HT1080 (cell line): ENCODE results near the gene EXTL1. TPM values are rescaled to one million over a fixed set of nuclear protein-coding genes. Genes with fewer than 3 reads are reported as not detected.

Source experiments
- DNase-seq: peaks from one replicate; pipeline ENCODE4 v3.0.0-alpha.2; 2015; ENCODE audit warnings: low read depth
- total RNA-seq: library from RNA; depleted of rRNA; stranded (reverse); fragments of >200 nt; shearing (Covaris generic); gene quantifications from 2 replicates; pipeline ENCODE4 v1.2.3, GENCODE V29; 2014

The EXTL1 gene
- total RNA-seq, 1 experiment from 2014 or later, result not detected

GRCh38 chr1:26022404-26022779, 817 bp downstream of the EXTL1 start:
- DNase-seq, result no peak

DNA sequence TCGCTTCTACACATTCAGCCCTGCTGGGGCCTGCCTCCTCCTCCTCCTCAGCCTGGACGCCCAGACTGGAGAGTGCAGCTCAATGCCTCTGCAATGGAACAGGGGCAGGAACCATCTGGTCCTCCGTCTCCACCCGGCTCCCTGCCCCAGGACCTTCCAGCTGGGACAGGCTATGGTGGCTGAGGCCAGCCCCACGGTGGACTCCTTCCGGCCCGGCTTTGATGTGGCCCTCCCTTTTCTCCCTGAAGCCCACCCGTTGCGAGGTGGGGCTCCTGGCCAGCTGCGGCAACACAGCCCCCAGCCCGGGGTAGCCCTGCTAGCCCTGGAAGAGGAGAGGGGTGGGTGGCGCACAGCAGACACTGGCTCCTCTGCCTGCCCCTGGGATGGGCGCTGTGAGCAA, 1.4 kb downstream of the EXTL1 start:
- no peak for DNase-seq

DNA sequence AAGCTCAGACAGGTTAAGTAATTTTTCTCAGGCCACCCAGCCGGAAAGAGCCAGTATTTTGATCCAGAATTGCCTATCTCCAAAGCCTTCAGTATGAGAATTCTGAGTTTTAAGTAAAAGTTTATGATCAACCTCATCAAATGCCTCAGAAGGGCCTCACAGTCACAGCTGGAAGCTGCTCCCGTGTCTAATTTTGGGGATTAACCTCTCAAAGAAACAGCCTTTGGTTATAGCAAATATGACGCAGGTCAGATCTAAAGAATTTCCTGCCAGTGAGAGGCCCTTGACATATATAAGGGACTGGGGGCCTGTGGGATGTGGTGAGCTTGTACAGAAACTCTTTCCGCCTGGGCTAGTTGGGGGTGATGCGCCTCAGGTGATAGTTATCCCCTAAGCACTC, 2.3 kb downstream of the EXTL1 start:
- DNase-seq, result no peak

DNA sequence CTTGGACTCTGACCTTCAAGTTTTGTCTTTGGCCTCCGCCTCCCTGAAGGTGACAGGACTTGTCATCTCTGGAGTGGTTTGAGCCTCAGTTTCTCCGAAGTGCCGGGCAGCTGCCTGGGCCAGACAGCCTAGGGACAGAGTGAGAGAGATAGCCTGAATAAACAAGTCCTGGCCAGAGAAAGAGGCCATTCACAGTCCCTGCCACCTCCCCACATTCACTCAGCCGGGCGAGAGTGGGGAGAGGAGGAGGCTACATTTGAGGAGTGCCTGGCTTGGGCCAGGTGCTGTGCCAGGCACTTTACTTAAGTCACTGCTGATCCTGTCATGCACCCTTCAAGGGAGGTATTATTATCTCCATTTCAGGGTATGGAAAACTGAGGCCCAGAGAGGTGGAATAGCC, 3.5 kb downstream of the EXTL1 start:
- DNase-seq, result no peak

DNA sequence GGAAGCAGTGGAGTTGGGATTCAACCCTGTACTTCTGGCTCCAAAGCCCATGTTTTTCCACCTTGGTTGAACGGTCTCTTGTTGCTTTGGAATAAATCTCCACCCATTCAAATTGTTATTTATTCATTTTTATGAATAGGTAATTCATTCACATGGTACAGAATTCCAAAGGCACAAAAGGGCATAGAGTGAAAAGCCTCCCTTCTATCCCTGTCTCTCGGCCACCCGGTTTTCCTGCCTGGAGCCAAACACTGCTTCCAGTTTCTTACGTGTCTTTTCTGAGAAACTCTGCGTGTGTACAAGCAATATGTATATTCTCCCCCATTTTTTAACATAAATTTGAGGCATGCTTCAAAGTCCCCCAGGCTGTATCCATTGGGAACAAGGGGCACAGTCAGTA, 3.9 kb downstream of the EXTL1 start:
- DNase-seq, result no peak

- DNase-seq, result no peak
Measured at GRCh38 chr1:26027716-26028489, 6.3 kb downstream of the EXTL1 start.

GRCh38 chr1:26028490-26028980, 7.0 kb downstream of the EXTL1 start:
- DNase-seq, result peak; percentile 28

GRCh38 chr1:26029054-26029863, 7.7 kb downstream of the EXTL1 start:
- DNase-seq, result no peak

- DNase-seq, result no peak
Measured at GRCh38 chr1:26029864-26030481, 8.4 kb downstream of the EXTL1 start.

DNA sequence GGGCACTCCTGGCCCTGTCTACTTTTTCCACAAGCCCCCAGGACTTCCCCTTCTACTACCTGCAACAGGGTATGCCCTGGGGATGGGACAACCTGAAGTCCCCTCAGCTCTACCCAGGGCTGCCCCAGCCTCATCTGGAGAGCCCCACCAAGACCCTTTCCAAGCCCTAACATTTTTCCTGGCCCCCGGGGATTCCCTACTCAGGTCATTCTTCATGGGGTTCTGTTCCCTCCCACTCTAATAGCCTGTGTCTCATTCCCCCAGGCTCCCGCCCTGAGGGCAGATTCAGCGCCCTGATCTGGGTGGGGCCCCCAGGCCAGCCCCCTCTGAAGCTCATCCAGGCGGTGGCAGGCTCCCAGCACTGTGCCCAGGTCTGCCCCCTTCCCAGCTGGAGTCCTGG, 9.6 kb downstream of the EXTL1 start:
- no peak for DNase-seq

- no peak for DNase-seq
Measured at GRCh38 chr1:26031611-26032220, 10.1 kb downstream of the EXTL1 start.

DNA sequence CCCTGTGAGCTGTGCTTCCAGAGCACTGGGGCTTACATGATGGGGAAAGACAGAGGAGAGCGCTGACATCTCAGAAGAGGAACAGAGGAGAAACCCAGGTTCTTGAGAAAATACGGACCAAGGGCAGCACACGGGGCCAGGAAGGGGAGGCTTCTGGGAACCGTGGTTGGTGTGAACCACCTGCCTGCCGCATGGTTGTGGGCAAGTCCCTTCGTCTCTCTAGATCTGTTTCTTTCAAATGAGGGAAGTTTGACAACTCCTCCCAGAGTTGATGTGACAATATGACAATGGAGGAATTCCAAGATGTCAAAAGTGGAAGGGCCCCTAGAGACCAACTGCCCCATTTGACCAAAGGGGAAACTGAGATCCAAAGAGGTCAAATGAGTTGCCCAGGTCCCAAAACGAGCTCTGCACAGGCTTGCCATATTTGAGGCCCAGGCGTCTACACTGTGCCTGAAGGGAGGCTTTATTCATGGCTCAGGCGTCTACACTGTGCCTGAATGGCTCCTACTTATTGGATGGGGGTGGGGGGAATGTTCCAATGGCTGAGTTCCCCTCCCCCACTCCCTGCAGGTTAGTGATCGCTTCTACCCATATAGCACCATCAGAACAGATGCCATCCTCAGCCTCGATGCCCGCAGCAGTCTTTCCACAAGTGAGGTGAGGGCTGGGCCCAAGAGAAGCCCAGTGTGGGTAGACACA, 11.2 kb downstream of the EXTL1 start:
- no peak for DNase-seq

- DNase-seq, result no peak
Measured at GRCh38 chr1:26034504-26035202, 13.1 kb downstream of the EXTL1 start.

DNA sequence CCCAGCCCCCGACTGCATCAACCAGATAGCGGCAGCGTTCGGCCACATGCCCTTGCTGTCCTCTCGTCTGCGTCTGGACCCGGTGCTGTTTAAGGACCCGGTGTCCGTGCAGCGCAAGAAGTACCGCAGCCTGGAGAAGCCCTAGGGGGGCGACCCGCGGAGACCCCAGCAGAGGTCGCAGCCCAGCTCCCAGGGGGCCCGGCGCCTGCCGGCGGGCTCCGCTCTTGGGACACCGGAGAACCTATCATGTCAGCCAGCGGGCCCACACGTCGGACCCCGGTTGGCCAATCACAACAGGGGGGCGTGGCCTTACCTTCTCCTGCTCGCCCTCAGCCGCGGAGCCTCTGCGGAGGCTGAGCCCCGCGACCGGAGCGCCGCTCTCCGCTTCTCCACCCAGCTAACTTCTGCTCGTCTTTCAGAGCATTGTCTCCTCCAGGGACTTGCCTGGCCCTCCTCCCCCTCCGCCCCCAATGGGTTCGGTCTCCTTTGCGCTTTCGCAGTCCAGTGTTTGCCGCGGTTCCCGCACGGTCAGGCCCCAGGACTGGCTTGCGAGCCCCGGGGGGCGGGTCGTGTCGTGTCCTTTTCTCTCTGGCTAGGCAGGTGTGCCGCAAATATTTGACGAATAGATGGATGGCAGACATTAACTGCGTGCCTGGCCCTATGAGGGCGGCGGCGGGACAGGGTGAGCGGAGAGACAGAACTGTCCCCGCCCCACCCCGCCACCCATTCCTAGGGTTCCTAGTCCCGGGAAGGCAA, 13.8 kb downstream of the EXTL1 start:
- peak; percentile 77 for DNase-seq

DNA sequence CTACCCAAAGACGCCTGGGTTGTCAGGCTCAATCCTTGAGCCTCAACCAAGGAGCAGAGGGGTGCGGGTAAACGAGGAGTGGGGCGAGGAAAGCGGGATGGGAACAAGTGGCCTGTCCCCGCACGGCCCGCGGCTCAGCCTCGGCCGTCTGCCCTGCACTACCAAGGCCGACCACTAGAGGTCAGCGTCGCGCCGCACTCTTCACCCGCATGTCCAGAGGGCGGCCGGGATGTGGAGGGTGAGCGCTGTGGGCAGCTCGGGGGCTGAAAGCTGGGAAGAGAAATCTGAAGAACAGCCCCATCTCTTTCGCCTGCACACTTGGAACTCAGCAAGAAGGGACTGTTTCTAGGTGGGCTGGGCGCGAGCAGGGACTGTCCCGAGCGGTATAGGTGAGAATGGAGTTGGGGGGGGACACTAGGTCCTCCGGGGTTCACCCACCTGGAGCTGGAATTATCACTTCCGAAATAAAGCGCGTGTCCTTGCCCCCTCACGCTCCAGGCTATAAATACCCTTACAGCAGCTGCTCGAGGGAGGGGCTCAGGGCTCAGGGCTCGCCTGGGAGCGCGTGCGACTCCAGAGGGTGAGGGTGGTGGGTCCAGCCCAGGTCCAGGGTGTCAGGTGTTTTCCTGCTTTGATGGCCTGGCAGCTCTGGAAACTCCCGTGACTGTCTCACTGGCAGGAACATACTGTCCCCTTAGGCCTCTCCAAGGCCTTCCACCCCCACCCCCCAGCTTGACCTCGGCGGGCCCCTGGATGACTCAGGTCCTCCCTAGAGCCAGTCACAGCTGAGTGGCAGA, 14.6 kb downstream of the EXTL1 start:
- DNase-seq, result peak; percentile 69

DNA sequence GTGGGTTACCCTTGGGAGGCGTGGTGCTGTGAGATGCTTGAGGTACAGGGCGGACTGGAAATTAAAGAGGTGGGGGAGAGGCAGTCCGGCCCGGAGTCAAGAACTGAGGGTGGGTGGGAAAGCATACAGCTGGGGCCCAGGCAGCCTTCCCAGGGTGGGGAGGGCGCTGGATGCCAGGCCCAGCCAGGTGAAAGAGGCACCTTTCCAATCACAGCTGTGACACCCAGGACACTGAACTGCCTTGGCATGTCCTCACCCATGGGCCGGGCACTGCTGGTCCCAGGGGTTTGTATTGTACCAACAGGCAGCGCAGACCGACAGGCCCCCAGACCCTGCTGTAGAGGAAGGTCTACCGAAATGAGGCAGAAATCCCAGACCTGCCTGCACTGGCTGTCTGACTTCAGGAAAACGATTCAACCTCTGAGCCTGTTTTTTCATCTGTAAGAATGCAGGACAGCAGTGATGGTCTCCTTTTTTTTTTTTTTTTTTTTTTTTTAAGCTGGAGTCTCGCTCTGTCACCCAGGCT, 15.2 kb downstream of the EXTL1 start:
- DNase-seq, result no peak

- DNase-seq, result no peak
Measured at GRCh38 chr1:26037904-26038303, 16.3 kb downstream of the EXTL1 start.

- DNase-seq, result no peak
Measured at GRCh38 chr1:26038477-26038876, 16.9 kb downstream of the EXTL1 start.

DNA sequence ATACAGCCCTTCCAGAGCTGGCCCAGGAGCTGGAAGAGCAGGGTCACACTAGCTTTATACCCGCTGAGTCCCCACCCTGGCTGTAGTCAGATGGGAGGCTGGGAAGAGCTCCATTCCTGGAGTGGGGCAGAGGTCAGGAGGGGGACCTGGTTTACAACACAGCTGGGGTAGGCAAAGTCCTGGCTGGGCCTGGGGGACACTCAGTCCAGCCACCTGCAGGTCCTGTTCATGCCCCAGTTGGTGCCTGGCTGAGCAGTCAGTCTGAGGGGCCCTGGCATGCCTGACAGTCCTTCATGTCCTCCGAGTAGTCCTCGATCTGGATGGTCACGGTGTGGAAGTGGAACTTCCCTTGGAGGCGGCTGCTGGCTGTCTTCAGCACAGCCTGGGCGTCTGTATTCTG, 17.3 kb downstream of the EXTL1 start:
- no peak for DNase-seq
